PC-9 (cell line): Measurements from ENCODE around the gene APBB1IP. TPM values are rescaled to one million over a fixed set of nuclear protein-coding genes. Genes with fewer than 3 reads are reported as not detected.

Source experiments
- BruUV-seq: library from RNA; stranded (reverse); fragments of 400-500 nt; replicated peaks from 2 replicates; lab custom pipeline; 2021; lab: Mats Ljungman, UMichigan
- CTCF ChIA-PET: fragments of 300-600 bp; sonication (Branson Sonifier 250); formaldehyde crosslinking; loops from one replicate; lab custom pipeline; 2022; ENCODE audit warnings: antibody characterized with exemption; lab: Charles Lee
- POLR2A ChIA-PET: fragments of 300-600 bp; sonication (Branson Sonifier 250); formaldehyde crosslinking; loops from one replicate; lab custom pipeline; 2022; ENCODE audit warnings: antibody characterized with exemption; ENCODE audit not compliant: unreplicated experiment; lab: Charles Lee
- DNase-seq, 2 experiments: peaks; one replicate each; pipeline versions ENCODE4 v3.0.0 to v3.0.0-alpha.2; 2015 to 2022; ENCODE audit warnings: mixed read lengths in 1 of 2
- H2AFZ ChIP-seq: fragments of 200-600 bp; sonication (generic); 2 replicates; pipeline ENCODE4 v1.8.1; 2017; ENCODE audit warnings: antibody characterized with exemption
- H3F3A ChIP-seq: fragments of 200-600 bp; sonication (generic); 2 replicates; pipeline ENCODE4 v1.8.1; 2017; ENCODE audit warnings: antibody characterized with exemption, mild to moderate bottlenecking, low read depth; ENCODE audit not compliant: insufficient read depth
- H3K27ac ChIP-seq: fragments of 200-600 bp; sonication (generic); 2 replicates; pipeline ENCODE4 v1.6.1; 2016; ENCODE audit warnings: mixed run types
- H3K27me3 ChIP-seq: fragments of 200-600 bp; sonication (generic); 2 replicates; pipeline ENCODE4 v1.6.1; 2016; ENCODE audit warnings: low read depth, mixed run types; ENCODE audit not compliant: insufficient read depth
- H3K36me3 ChIP-seq: fragments of 200-600 bp; sonication (generic); 2 replicates; pipeline ENCODE4 v1.6.1; 2016; ENCODE audit warnings: low read depth, mixed run types
- H3K4me1 ChIP-seq: fragments of 200-600 bp; sonication (generic); replicated peaks from 2 replicates; pipeline ENCODE4 v1.6.1; 2016; ENCODE audit warnings: mixed run types; ENCODE audit not compliant: insufficient read depth
- H3K4me2 ChIP-seq: fragments of 200-600 bp; sonication (generic); 2 replicates; pipeline ENCODE4 v1.6.1; 2017; ENCODE audit warnings: mixed run types
- H3K4me3 ChIP-seq: fragments of 200-600 bp; sonication (generic); 2 replicates; pipeline ENCODE4 v1.6.1; 2016; ENCODE audit warnings: mixed run types
- H3K79me2 ChIP-seq: fragments of 200-600 bp; sonication (generic); 2 replicates; pipeline ENCODE4 v1.6.1; 2017; ENCODE audit warnings: low read depth, mixed run types
- H3K9me2 ChIP-seq: fragments of 200-600 bp; sonication (generic); 2 replicates; pipeline ENCODE4 v1.8.1; 2017; ENCODE audit warnings: mild to moderate bottlenecking; ENCODE audit not compliant: insufficient read depth
- H3K9me3 ChIP-seq: fragments of 200-600 bp; sonication (generic); 2 replicates; pipeline ENCODE4 v1.8.1; 2016; ENCODE audit warnings: low read depth; ENCODE audit not compliant: insufficient read depth
- H4K20me1 ChIP-seq: fragments of 200-600 bp; sonication (generic); 2 replicates; pipeline ENCODE4 v1.8.1; 2017; ENCODE audit not compliant: insufficient read depth
- EZH2 ChIP-seq: fragments of 200-600 bp; sonication (generic); IDR thresholded peaks from 2 replicates; pipeline ENCODE4 v1.8.0; 2017; ENCODE audit warnings: antibody characterized with exemption, low read depth
- intact Hi-C: fragments of 100-400 bp; cut with micrococcal nuclease; formaldehyde crosslinking; loops from one replicate; pipeline ENCODE4 v1.10.0; 2022; ENCODE audit not compliant: unreplicated experiment
- total RNA-seq: library from RNA; stranded (reverse); gene quantifications from 2 replicates; pipeline ENCODE4 v1.2.3, GENCODE V29; 2021
- TF ChIP-seq, protein P1 (sequence below): fragments of 200-600 bp; sonication (generic); conservative IDR thresholded peaks from 2 replicates; pipeline ENCODE4 v1.6.1; 2017; ENCODE audit warnings: mixed run types, antibody characterized with exemption, mild to moderate bottlenecking, moderate library complexity

The APBB1IP gene
- total RNA-seq, 1 experiment from 2014 or later: not detected

DNA sequence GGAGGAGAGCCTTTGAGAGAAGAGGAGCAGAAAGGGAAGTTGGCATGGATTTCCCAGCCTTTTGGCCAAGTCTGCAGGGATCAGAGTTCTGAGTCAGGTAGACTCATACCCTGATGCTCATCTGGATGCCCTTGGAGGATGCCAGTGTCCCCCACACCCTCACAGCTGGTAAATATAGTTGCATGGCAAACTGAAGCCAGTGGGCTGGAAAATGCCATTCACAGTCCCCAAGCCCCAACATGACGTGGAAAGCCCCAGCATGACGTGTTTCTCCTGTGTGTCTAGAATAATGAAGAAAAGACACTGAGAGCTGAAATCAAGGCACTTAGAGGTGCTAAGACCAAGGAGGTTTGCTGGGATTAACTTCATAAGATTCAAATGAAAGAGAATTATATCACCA, 24.8 kb upstream of the APBB1IP start:
- ChIA-PET POLR2A (no interaction called here), CTCF (no interaction called here)
- Histone ChIP-seq H3K79me2 (no peaks in the 10 kb centered on the region), H3K27me3 (no peaks in the 10 kb centered on the region), H3K27ac (no peak overlapping the region), H3K4me2 (no peak overlapping the region), H3F3A (no peaks in the 10 kb centered on the region), H2AFZ (no peak overlapping the region), H3K9me3 (no peaks in the 10 kb centered on the region), H3K4me1 (no peaks in the 10 kb centered on the region), H3K9me2 (no peaks in the 10 kb centered on the region), H3K36me3 (no peaks in the 10 kb centered on the region), H3K4me3 (no peak overlapping the region), H4K20me1 (no peaks in the 10 kb centered on the region)
- intact Hi-C loops: no loop called here
- BruUV-seq: no TSS peak
- TF ChIP-seq, protein P1, sequence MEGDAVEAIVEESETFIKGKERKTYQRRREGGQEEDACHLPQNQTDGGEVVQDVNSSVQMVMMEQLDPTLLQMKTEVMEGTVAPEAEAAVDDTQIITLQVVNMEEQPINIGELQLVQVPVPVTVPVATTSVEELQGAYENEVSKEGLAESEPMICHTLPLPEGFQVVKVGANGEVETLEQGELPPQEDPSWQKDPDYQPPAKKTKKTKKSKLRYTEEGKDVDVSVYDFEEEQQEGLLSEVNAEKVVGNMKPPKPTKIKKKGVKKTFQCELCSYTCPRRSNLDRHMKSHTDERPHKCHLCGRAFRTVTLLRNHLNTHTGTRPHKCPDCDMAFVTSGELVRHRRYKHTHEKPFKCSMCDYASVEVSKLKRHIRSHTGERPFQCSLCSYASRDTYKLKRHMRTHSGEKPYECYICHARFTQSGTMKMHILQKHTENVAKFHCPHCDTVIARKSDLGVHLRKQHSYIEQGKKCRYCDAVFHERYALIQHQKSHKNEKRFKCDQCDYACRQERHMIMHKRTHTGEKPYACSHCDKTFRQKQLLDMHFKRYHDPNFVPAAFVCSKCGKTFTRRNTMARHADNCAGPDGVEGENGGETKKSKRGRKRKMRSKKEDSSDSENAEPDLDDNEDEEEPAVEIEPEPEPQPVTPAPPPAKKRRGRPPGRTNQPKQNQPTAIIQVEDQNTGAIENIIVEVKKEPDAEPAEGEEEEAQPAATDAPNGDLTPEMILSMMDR: no peak
- no peak for TF ChIP-seq EZH2
- DNase-seq: no peak

DNA sequence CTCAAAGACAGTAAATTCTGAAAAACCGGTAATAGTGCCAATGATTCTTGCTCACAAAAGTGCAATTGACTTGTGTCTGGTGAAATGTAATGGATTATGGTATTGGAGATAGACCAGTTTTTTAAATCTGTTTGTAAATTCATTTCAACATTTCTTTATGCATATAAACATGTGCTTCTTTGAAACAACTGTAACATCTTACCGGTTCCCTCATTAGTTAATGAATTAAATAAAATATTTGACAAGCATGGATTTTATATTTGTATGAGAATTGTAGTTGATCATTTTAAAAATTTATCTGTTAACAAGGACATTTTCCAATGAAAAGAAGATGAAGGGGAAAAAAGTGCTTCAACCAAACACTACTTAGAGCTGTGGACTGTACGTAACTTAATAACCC, 21.0 kb upstream of the APBB1IP start:
- POLR2A ChIA-PET: no interaction called here
- H3K27ac ChIP-seq: no peak overlapping the region
- TF ChIP-seq, protein P1: no peak
- TF ChIP-seq EZH2: no peak

DNA sequence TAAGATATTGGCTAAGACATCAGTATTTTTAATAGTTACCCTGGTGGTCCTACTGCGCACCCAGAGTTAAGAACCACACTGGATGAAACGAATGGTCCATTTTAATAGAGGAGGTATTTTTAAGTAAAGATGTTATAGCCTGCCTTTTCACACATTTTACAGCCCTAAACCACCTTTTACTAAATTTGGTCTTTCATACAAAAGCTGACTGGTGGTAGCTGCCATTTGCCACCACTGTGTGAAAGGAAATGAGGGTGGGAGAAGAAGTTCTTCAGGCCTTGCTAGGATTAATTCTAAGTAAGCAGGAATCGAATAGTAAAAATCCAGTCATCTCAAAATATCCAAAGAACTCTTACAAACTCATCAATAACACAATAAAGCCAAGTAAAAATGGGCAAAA, 15.2 kb upstream of the APBB1IP start:
- CTCF ChIA-PET: no interaction called here
- H3K4me2 ChIP-seq: no peak overlapping the region
- H3K9me3 ChIP-seq: no peaks in the 10 kb centered on the region
- no peaks in the 10 kb centered on the region for H4K20me1 ChIP-seq
- H3K79me2 ChIP-seq: no peaks in the 10 kb centered on the region
- H3K4me1 ChIP-seq: no peaks in the 10 kb centered on the region
- no TSS peak for BruUV-seq
- no peak for DNase-seq
- POLR2A ChIA-PET: no interaction called here
- H2AFZ ChIP-seq: no peak overlapping the region
- TF ChIP-seq, protein P1: no peak
- TF ChIP-seq EZH2: no peak
- no peak overlapping the region for H3K4me3 ChIP-seq
- H3K9me2 ChIP-seq: no peaks in the 10 kb centered on the region
- intact Hi-C loops: no loop called here
- no peak overlapping the region for H3K27ac ChIP-seq
- no peaks in the 10 kb centered on the region for H3K27me3 ChIP-seq
- H3F3A ChIP-seq: no peaks in the 10 kb centered on the region
- no peaks in the 10 kb centered on the region for H3K36me3 ChIP-seq

More for the DNA sequence above, 21.0 kb upstream of the APBB1IP start:
- Histone ChIP-seq H3K9me3 (no peaks in the 10 kb centered on the region), H3K4me2 (no peak overlapping the region), H3K9me2 (no peaks in the 10 kb centered on the region), H3K36me3 (no peaks in the 10 kb centered on the region), H4K20me1 (no peaks in the 10 kb centered on the region), H3K4me3 (no peak overlapping the region), H2AFZ (no peak overlapping the region), H3F3A (no peaks in the 10 kb centered on the region), H3K4me1 (no peaks in the 10 kb centered on the region), H3K79me2 (no peaks in the 10 kb centered on the region), H3K27me3 (no peaks in the 10 kb centered on the region)
- no peak for DNase-seq
- intact Hi-C loops: no loop called here
- CTCF ChIA-PET: no interaction called here
- BruUV-seq: no TSS peak
